Measurements from ENCODE around the gene TMPO.

- no peak for TF ChIP-seq CTCF (conservative IDR thresholded peaks at IDR 0.05; ENCODE audit: low read depth in 2 of 2)
- no peak for TF ChIP-seq POLR2AphosphoS5 (IDR thresholded peaks at IDR 0.05; ENCODE audit: low read depth)
- TF ChIP-seq REST (IDR thresholded peaks at IDR 0.05; ENCODE audit: unreplicated experiment), result no peak
- no peak for TF ChIP-seq JUNB (IDR thresholded peaks at IDR 0.05; ENCODE audit: unreplicated experiment)
- no peak for TF ChIP-seq EZH2 (IDR thresholded peaks at IDR 0.05; ENCODE audit: low read depth, unreplicated experiment)
- TF ChIP-seq ETS1 (IDR thresholded peaks at IDR 0.05), result no peak
Observed at GRCh38 chr12:98470469-98471082, 44.8 kb upstream of the TMPO start.

All from GM23338 (cell line).